ENCODE data around the gene SCTR. TPM values are rescaled to one million over a fixed set of nuclear protein-coding genes. Genes with fewer than 3 reads are reported as not detected.

The SCTR gene
- total RNA-seq, 1 donor from 2014 or later: 1.9 TPM

DNA sequence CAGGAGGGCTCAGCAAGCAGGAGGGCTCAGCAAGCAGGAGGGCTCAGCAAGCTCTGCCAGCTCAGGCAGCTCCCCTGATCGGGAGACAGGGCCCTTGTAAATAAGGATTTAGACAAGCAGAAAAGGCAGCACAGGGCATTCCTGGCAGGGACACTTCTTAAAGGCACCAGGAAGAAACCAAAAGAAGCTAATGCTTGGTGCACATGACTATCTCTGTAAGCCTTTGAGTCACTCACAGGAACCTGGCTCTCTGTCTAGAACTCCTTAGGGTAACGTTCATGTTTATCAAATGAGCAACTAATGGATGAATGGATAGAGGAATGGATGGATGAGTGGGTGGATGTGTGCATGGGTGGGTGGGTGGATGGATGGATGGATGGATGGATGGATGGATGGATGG is 64.2 kb downstream of the SCTR start:
- no peak for DNase-seq (ENCODE audit: extremely low spot score, unreplicated experiment)
- Mint-ChIP-seq H3K4me3 (no peak overlapping the region), H3K36me3 (no peaks in the 10 kb centered on the region), H3K27ac (no peak overlapping the region), H3K9me3 (no peaks in the 10 kb centered on the region), H3K27me3 (peaks cover 2% of the 10 kb centered on the region), H3K4me1 (ENCODE audit: unreplicated experiment) (peaks cover 7% of the 10 kb centered on the region)
- no peak for TF ChIP-seq CTCF (conservative IDR thresholded peaks at IDR 0.05)

- no peaks in the 10 kb centered on the region for H3K9me3 Mint-ChIP-seq
- peak overlapping the region; percentile 8 for H3K4me3 Mint-ChIP-seq
- DNase-seq (ENCODE audit: extremely low spot score, unreplicated experiment): no peak
- no peaks in the 10 kb centered on the region for H3K36me3 Mint-ChIP-seq
- peaks cover 2% of the 10 kb centered on the region for H3K27me3 Mint-ChIP-seq
- no peak overlapping the region for H3K27ac Mint-ChIP-seq
- no peak for TF ChIP-seq CTCF (conservative IDR thresholded peaks at IDR 0.05)
- peaks cover 10% of the 10 kb centered on the region for H3K4me1 Mint-ChIP-seq (ENCODE audit: unreplicated experiment)
These were observed 69.1 kb downstream of the SCTR start for GRCh38 chr2:119455066-119455718.

DNA sequence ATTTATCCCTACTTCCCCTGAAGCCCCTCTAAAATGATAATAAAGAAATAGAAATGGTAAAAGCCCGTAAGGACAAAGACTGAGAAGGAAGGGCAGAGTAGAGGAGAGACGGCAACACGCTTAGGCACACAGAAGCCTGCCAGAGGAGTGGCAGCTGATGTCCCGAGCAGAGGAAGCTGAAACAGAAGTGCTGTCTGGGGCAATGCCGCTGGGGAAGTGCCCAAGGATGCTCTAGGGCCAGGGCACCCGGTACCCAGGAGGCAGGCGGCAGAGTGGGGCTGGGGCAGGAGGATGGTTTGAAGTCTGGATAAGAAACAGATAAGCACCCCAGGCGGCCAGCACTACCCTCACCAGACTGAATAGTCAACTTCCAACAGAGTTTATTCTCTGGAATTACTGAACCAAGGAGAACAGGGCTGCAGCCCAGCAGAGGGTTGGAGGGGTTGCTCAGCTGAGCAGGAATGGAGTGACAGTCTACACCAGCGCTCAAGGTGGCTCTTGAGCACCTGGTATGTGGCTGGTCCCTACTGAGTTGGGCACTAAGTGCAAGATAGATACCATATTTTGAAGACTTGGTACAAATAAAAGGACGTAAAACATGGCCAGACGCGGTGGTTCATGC is 70.2 kb downstream of the SCTR start:
- no peaks in the 10 kb centered on the region for H3K9me3 Mint-ChIP-seq
- peaks cover 2% of the 10 kb centered on the region for H3K27me3 Mint-ChIP-seq
- DNase-seq (ENCODE audit: extremely low spot score, unreplicated experiment): no peak
- no peaks in the 10 kb centered on the region for H3K36me3 Mint-ChIP-seq
- H3K4me3 Mint-ChIP-seq: no peak overlapping the region
- H3K4me1 Mint-ChIP-seq (ENCODE audit: unreplicated experiment): peaks cover 16% of the 10 kb centered on the region
- no peak for TF ChIP-seq CTCF (conservative IDR thresholded peaks at IDR 0.05)
- H3K27ac Mint-ChIP-seq: no peak overlapping the region

- H3K9me3 Mint-ChIP-seq: no peaks in the 10 kb centered on the region
- no peak overlapping the region for H3K4me3 Mint-ChIP-seq
- H3K36me3 Mint-ChIP-seq: no peaks in the 10 kb centered on the region
- no peak overlapping the region for H3K27ac Mint-ChIP-seq
- H3K27me3 Mint-ChIP-seq: no peaks in the 10 kb centered on the region
- no peak for DNase-seq (ENCODE audit: extremely low spot score, unreplicated experiment)
- TF ChIP-seq CTCF (conservative IDR thresholded peaks at IDR 0.05): no peak
- peaks cover 17% of the 10 kb centered on the region for H3K4me1 Mint-ChIP-seq (ENCODE audit: unreplicated experiment)
These were observed 72.8 kb downstream of the SCTR start for GRCh38 chr2:119451336-119452050.

DNA sequence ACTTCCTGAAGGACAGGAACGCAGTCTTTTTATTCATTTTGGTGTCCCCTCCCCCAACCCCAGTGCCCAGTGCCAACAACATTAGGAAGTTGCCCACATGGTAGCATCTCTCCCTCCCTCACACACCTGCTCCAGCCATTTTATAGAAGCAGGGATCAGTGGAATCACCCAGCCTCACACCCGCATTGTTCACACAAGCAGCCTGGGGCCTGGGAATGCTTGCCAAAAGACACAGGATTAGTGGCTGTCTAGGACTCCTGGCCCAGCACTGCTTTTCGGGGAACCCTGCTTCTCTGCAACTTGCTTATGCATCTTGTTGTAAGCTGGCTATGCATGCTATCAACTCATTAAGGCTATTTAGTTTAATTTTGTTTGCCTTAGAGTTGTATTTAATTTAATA is 74.8 kb downstream of the SCTR start:
- Mint-ChIP-seq H3K9me3 (no peaks in the 10 kb centered on the region), H3K36me3 (no peaks in the 10 kb centered on the region), H3K4me1 (ENCODE audit: unreplicated experiment) (peaks cover 7% of the 10 kb centered on the region), H3K4me3 (no peak overlapping the region), H3K27ac (no peak overlapping the region), H3K27me3 (no peaks in the 10 kb centered on the region)
- no peak for TF ChIP-seq CTCF (conservative IDR thresholded peaks at IDR 0.05)
- DNase-seq (ENCODE audit: extremely low spot score, unreplicated experiment): no peak
